GM23338 (cell line): ENCODE measurements around the gene CDCA7L. TPM values are rescaled to one million over a fixed set of nuclear protein-coding genes. Genes with fewer than 3 reads are reported as not detected.
A peak's percentile ranks its signal among the peaks of the same experiment; 100 is the strongest.

ENCODE experiments used
- ATAC-seq: fragments of 200-7000 bp; cut with Tn5 transposase; 3 replicates; pipeline ENCODE4 v1.9.1; 2020
- DNase-seq: peaks from one replicate; pipeline ENCODE4 v3.0.0-alpha.2; 2015; ENCODE audit warnings: low spot score
- H2AFZ ChIP-seq: fragments of 200-600 bp; sonication (generic); 2 replicates; pipeline ENCODE4 v1.8.0; 2016; ENCODE audit warnings: antibody characterized with exemption, mild to moderate bottlenecking, moderate library complexity
- H3F3A ChIP-seq: fragments of 200-600 bp; sonication (generic); replicated peaks from 2 replicates; pipeline ENCODE4 v1.8.0; 2017; ENCODE audit warnings: antibody characterized with exemption, mixed run types, low read depth
- H3K27ac ChIP-seq: fragments of 200-600 bp; sonication (generic); 2 replicates; pipeline ENCODE4 v1.6.1; 2016; ENCODE audit warnings: low read depth
- H3K27me3 ChIP-seq: fragments of 200-600 bp; sonication (generic); 2 replicates; pipeline ENCODE4 v1.8.0; 2016; ENCODE audit warnings: mild to moderate bottlenecking, mixed run types, moderate library complexity; ENCODE audit not compliant: insufficient read depth
- H3K36me3 ChIP-seq: fragments of 200-600 bp; sonication (generic); 2 replicates; pipeline ENCODE4 v1.8.0; 2016; ENCODE audit warnings: mild to moderate bottlenecking; ENCODE audit not compliant: insufficient read depth
- H3K4me1 ChIP-seq: fragments of 200-600 bp; sonication (generic); 2 replicates; pipeline ENCODE4 v1.8.0; 2016; ENCODE audit warnings: mild to moderate bottlenecking, moderate library complexity; ENCODE audit not compliant: insufficient read depth
- H3K4me2 ChIP-seq: fragments of 200-600 bp; sonication (generic); 2 replicates; pipeline ENCODE4 v1.7.1; 2017; ENCODE audit warnings: mixed run types
- H3K4me3 ChIP-seq: fragments of 200-600 bp; sonication (generic); 2 replicates; pipeline ENCODE4 v1.6.1; 2016; ENCODE audit warnings: mixed run types
- H3K79me2 ChIP-seq: fragments of 200-600 bp; sonication (generic); replicated peaks from 2 replicates; pipeline ENCODE4 v1.8.0; 2017; ENCODE audit warnings: mild to moderate bottlenecking; ENCODE audit not compliant: insufficient read depth
- H3K9me2 ChIP-seq: fragments of 200-600 bp; sonication (generic); 2 replicates; pipeline ENCODE4 v1.8.0; 2017; ENCODE audit not compliant: insufficient read depth
- H4K20me1 ChIP-seq: fragments of 200-600 bp; sonication (generic); replicated peaks from 2 replicates; pipeline ENCODE4 v1.8.0; 2017; ENCODE audit warnings: mild to moderate bottlenecking; ENCODE audit not compliant: insufficient read depth
- H3K27ac Mint-ChIP-seq: 2 replicates; pipeline ENCODE4 v1.8.0; 2020; ENCODE audit warnings: inconsistent platforms, mild to moderate bottlenecking, moderate library complexity, mixed read lengths
- H3K27me3 Mint-ChIP-seq: 3 replicates; pipeline ENCODE4 v1.8.0; 2022; ENCODE audit warnings: low read depth, mild to moderate bottlenecking, moderate library complexity, mixed read lengths, inconsistent platforms; ENCODE audit not compliant: insufficient read depth, poor library complexity
- H3K36me3 Mint-ChIP-seq: 3 replicates; pipeline ENCODE4 v1.8.0; 2021; ENCODE audit warnings: low read depth, mild to moderate bottlenecking, inconsistent platforms, moderate library complexity, mixed read lengths
- H3K4me1 Mint-ChIP-seq: 3 replicates; pipeline ENCODE4 v1.8.0; 2020; ENCODE audit warnings: mild to moderate bottlenecking, inconsistent platforms, mixed read lengths
- H3K4me3 Mint-ChIP-seq: 3 replicates; pipeline ENCODE4 v1.8.0; 2021; ENCODE audit warnings: moderate library complexity, mild to moderate bottlenecking, inconsistent platforms, mixed read lengths
- H3K9me3 Mint-ChIP-seq: 3 replicates; pipeline ENCODE4 v1.8.0; 2020; ENCODE audit warnings: moderate library complexity, mild to moderate bottlenecking, inconsistent platforms, mixed read lengths
- CREB1 ChIP-seq: fragments of 250-450 bp; sonication (Bioruptor Pico); IDR thresholded peaks from 2 replicates; pipeline ENCODE4 v1.5.0; 2020; ENCODE audit warnings: low read depth, mild to moderate bottlenecking, moderate library complexity
- CTCF ChIP-seq, 2 experiments: fragments of 200-600 bp in 1 of 2; sonication (generic) in 1 of 2; conservative IDR thresholded peaks; 2 replicates each; pipeline versions ENCODE4 v1.5.1 to v1.6.1; 2016 to 2017; ENCODE audit warnings: antibody characterized with exemption in 2 of 2, low read depth in 2 of 2, mild to moderate bottlenecking in 2 of 2, moderate library complexity in 1 of 2
- EZH2 ChIP-seq: fragments of 200-600 bp; sonication (generic); IDR thresholded peaks from one replicate; pipeline ENCODE4 v1.8.0; 2017; ENCODE audit warnings: antibody characterized with exemption, mild to moderate bottlenecking, low read depth; ENCODE audit not compliant: unreplicated experiment
- JUNB ChIP-seq: IDR thresholded peaks from one replicate; pipeline ENCODE4 v1.6.1; 2016; ENCODE audit warnings: antibody characterized with exemption; ENCODE audit not compliant: unreplicated experiment
- NANOG ChIP-seq: IDR thresholded peaks from 2 replicates; pipeline ENCODE4 v1.6.1; 2016; ENCODE audit warnings: antibody characterized with exemption, borderline replicate concordance
- POLR2AphosphoS5 ChIP-seq: IDR thresholded peaks from 2 replicates; pipeline ENCODE4 v1.6.1; 2016; ENCODE audit warnings: antibody characterized with exemption, low read depth
- REST ChIP-seq: IDR thresholded peaks from one replicate; pipeline ENCODE4 v1.6.1; 2018; ENCODE audit warnings: antibody characterized with exemption; ENCODE audit not compliant: unreplicated experiment
- STAT1 ChIP-seq: IDR thresholded peaks from one replicate; pipeline ENCODE4 v1.6.1; 2016; ENCODE audit warnings: antibody characterized with exemption; ENCODE audit not compliant: unreplicated experiment
- ZNF114 ChIP-seq: fragments of 250-450 bp; sonication (Bioruptor Pico); IDR thresholded peaks from 2 replicates; pipeline ENCODE4 v1.5.0; 2020; ENCODE audit warnings: mild to moderate bottlenecking, moderate library complexity
- ZNF331 ChIP-seq: fragments of 250-450 bp; sonication (Bioruptor Pico); IDR thresholded peaks from 2 replicates; pipeline ENCODE4 v1.5.0; 2020; ENCODE audit warnings: low read depth, mild to moderate bottlenecking, moderate library complexity
- polyA plus RNA-seq: library from polyadenylated mRNA; unstranded; fragments of >200 nt; fragmentation: Nextera tagmentation; extraction: Ambion mirVana; gene quantifications from 2 replicates; pipeline ENCODE4 v1.2.1, GENCODE V29; 2016
- total RNA-seq: library from RNA; depleted of rRNA; stranded (reverse); fragments of >200 nt; shearing (Covaris generic); gene quantifications from 2 replicates; pipeline ENCODE4 v1.2.3, GENCODE V29; 2014

Gene CDCA7L
- total and polyA plus RNA-seq, 2 experiments from 2014 or later, result 174 to 187 TPM

DNA sequence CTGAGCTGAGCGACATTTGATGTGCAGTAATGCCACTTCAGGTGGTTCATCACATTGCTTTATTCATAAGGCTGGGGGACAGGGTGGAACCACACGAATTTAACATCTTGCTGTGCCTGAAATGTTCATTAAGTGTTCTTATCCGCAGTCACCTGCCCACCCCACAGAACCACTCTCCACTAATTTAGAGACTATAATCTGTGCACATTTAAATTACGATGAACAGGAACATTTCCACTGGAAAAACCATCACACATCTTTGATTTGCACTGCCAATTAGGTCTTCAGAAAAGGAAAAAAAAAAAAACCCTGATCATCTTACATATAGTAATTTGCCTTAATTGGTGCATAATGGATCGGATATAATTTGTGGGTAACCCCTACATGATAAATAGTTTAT lies 2.3 kb downstream of the CDCA7L start:
- no peaks in the 10 kb centered on the region for H3F3A ChIP-seq
- H3K27me3 ChIP-seq, result no peaks in the 10 kb centered on the region
- no peaks in the 10 kb centered on the region for H3K9me2 ChIP-seq
- H2AFZ ChIP-seq, result no peak overlapping the region
- Mint-ChIP-seq H3K9me3 (no peaks in the 10 kb centered on the region), H3K27me3 (peaks cover 4% of the 10 kb centered on the region), H3K27ac (no peak overlapping the region), H3K4me1 (peaks cover 58% of the 10 kb centered on the region), H3K36me3 (peaks cover 20% of the 10 kb centered on the region; the same call in 2 of the 3 replicates), H3K4me3 (peak overlapping the region; percentile 88)
- H3K4me3 ChIP-seq, result peak overlapping the region; percentile 71; the same call in 1 of the 2 replicates
- peaks cover 67% of the 10 kb centered on the region for H3K79me2 ChIP-seq
- H4K20me1 ChIP-seq, result peaks cover 47% of the 10 kb centered on the region
- no peak for DNase-seq
- H3K4me1 ChIP-seq, result peaks cover 61% of the 10 kb centered on the region
- H3K4me2 ChIP-seq, result peak overlapping the region; percentile 82
- TF ChIP-seq CREB1 (no peak), STAT1 (no peak), JUNB (no peak), NANOG (no peak), ZNF114 (CRISPR knock-in tag) (no peak), REST (no peak), ZNF331 (CRISPR knock-in tag) (no peak)
- H3K36me3 ChIP-seq, result no peaks in the 10 kb centered on the region; the same call in 1 of the 2 replicates
- H3K27ac ChIP-seq, result no peak overlapping the region
- no peak for ATAC-seq

DNA sequence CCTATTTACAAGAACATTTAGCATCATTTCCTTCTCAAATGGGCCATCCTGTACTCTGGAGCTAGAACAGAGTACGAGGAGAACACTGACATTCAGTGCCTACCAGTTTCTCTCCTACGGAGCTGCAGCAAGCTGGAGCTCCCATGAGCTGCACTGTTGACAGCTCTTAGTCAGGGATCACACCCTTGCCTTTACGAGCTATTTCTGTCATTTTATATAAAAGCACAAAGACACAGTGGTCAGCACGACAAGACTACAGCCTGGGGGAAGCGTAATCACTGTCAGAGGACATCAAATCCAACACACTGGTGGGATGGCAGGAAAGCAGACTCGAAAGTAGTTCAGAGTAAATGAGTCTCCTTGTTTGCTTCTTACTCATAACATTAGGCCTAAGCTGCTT lies 2.7 kb downstream of the CDCA7L start:
- no peaks in the 10 kb centered on the region for H3K9me2 ChIP-seq
- Mint-ChIP-seq H3K4me1 (peaks cover 58% of the 10 kb centered on the region), H3K9me3 (no peaks in the 10 kb centered on the region), H3K27ac (peak overlapping the region; percentile 23; the same call in 1 of the 2 replicates), H3K27me3 (peaks cover 4% of the 10 kb centered on the region), H3K36me3 (peaks cover 24% of the 10 kb centered on the region; the same call in 2 of the 3 replicates), H3K4me3 (peak overlapping the region; percentile 88)
- H3K4me1 ChIP-seq, result peaks cover 61% of the 10 kb centered on the region
- DNase-seq, result no peak
- no peaks in the 10 kb centered on the region for H3K27me3 ChIP-seq
- peaks cover 47% of the 10 kb centered on the region for H4K20me1 ChIP-seq
- peaks cover 72% of the 10 kb centered on the region for H3K79me2 ChIP-seq
- H3F3A ChIP-seq, result no peaks in the 10 kb centered on the region
- peak overlapping the region; percentile 71; the same call in 1 of the 2 replicates for H3K4me3 ChIP-seq
- H3K4me2 ChIP-seq, result peak overlapping the region; percentile 82
- H3K27ac ChIP-seq, result no peak overlapping the region
- ATAC-seq, result no peak
- H2AFZ ChIP-seq, result no peak overlapping the region
- H3K36me3 ChIP-seq, result no peaks in the 10 kb centered on the region; the same call in 1 of the 2 replicates
- no peak for TF ChIP-seq REST
- TF ChIP-seq EZH2, result no peak
- no peak for TF ChIP-seq STAT1
- TF ChIP-seq NANOG, result no peak
- no peak for TF ChIP-seq CTCF (conservative IDR thresholded peaks at IDR 0.05; ENCODE audit: low read depth in 2 of 2)
- no peak for TF ChIP-seq POLR2AphosphoS5
